ENCODE data around the gene SPATA6L. TPM values are rescaled to one million over a fixed set of nuclear protein-coding genes. Genes with fewer than 3 reads are reported as not detected.
A peak's percentile ranks its signal among the peaks of the same experiment; 100 is the strongest.

The SPATA6L gene
- total RNA-seq, 4 donors from 2014 or later: 0.91 to 3.0 (median 1.8) TPM

DNA sequence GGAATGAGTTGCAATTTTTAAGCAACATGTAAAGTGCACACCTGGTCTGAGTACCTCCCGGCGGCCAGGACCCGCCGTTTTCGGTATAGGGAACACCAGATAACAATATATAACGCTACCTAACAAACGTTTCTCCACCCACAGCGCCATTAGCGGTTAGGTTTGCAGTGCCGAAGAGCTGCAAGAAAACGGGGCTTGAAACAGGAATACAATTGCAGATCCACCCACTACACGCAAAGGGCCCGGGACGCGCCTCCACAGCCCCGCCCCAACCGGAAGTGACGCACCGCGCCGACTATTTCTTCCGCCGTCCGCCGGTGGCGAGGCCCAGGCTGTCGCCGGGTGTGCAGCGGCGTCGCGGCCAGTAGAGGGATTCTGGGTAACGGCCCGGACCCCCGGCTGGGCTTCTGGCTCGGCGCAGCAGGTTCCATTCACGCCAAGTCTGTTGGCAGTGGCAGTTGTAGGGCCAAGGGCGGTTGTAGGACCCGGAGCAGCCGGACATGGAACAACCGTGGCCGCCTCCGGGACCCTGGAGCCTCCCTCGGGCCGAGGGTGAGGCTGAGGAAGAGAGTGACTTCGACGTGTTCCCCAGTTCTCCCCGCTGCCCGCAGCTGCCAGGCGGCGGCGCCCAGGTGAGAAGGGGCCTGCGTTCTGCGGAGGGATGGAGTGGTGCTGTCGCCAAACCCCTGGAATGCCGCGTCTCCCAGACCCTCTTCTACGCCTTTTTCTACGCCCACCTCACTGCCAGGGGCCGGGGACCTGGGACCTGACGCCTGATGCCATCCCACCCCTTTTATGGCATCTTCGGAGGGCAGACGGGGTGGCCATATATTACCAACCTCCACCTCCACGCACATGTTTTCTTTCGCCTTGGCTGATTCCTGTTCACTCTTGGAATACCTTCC lies 13.2 kb upstream of the SPATA6L start, which contains the start of gene CDC37L1:
TSS of gene CDC37L1 (plus strand) at position 302 of the 905 bp plus-strand sequence. CDS start at position 501, 199 bp downstream.
- Histone ChIP-seq H3K27ac (peak within 1 kb of the TSS; percentile 95 to 99 (median 98)), H3K9me3 (no peaks in the 10 kb centered on the region), H3K4me3 (peak within 1 kb of the TSS; percentile 71 to 93 (median 88)), H3K27me3 (no peaks in the 10 kb centered on the region), H3K4me1 (peaks cover 0 to 59% (median 14%) of the 10 kb centered on the region in 3 donors), H3K36me3 (no peaks in the 10 kb centered on the region)
- intact Hi-C loops (cut with DNase I): no loop called here
- TF ChIP-seq POLR2A (IDR thresholded peaks at IDR 0.05): peak in 3 of 4 donors; percentile 87 to 99 (median 96)
- TF ChIP-seq, protein P1, sequence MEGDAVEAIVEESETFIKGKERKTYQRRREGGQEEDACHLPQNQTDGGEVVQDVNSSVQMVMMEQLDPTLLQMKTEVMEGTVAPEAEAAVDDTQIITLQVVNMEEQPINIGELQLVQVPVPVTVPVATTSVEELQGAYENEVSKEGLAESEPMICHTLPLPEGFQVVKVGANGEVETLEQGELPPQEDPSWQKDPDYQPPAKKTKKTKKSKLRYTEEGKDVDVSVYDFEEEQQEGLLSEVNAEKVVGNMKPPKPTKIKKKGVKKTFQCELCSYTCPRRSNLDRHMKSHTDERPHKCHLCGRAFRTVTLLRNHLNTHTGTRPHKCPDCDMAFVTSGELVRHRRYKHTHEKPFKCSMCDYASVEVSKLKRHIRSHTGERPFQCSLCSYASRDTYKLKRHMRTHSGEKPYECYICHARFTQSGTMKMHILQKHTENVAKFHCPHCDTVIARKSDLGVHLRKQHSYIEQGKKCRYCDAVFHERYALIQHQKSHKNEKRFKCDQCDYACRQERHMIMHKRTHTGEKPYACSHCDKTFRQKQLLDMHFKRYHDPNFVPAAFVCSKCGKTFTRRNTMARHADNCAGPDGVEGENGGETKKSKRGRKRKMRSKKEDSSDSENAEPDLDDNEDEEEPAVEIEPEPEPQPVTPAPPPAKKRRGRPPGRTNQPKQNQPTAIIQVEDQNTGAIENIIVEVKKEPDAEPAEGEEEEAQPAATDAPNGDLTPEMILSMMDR (IDR thresholded peaks at IDR 0.05): peak; percentile 56 to 92 (median 82)
- WGBS, 2 donors: 1% methylated on average over 26 to 32 of the region's 66 CpGs
- DNase-seq: peak; percentile 86

DNA sequence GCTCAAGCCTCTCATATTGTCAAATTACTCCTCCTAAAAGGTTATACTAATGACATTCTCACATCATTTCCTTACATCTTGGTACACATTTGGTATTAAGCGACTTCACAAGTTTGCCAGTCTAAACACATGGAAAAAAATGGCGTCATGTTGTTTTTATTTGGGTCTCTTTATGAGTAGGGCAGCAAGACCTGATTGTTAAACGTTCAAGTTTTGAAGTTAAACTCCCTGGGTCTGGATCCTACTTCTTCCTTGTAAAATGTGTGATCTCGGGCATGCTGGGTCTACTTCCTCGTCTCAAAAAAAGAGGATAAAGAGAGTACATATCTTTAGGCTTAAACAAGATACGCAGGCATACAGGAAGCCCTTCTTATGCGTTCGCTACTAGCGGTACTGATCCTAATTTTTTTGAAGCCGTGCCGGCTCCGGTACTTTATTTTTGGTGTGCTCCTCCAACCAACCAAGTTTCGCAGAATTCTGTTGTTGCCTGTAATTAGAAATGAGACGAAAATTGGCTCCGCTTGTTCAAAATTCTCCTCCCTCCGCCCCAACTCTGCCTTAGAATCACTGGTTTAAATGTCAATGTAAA lies 12.5 kb upstream of the SPATA6L start:
- H3K27ac ChIP-seq: peak overlapping the region; percentile 95 to 99 (median 98)
- WGBS, 2 donors: 0 to 1% methylated on average over 16 of the region's 16 CpGs
- intact Hi-C loops (cut with DNase I): no loop called here
- H3K27me3 ChIP-seq: no peaks in the 10 kb centered on the region
- H3K4me3 ChIP-seq: peak overlapping the region; percentile 71 to 93 (median 88)
- peaks cover 0 to 54% (median 12%) of the 10 kb centered on the region in 3 donors for H3K4me1 ChIP-seq
- DNase-seq: no peak
- TF ChIP-seq POLR2A (IDR thresholded peaks at IDR 0.05): no peak
- TF ChIP-seq, protein P1 (IDR thresholded peaks at IDR 0.05): no peak
- H3K36me3 ChIP-seq: no peaks in the 10 kb centered on the region
- no peaks in the 10 kb centered on the region for H3K9me3 ChIP-seq

DNA sequence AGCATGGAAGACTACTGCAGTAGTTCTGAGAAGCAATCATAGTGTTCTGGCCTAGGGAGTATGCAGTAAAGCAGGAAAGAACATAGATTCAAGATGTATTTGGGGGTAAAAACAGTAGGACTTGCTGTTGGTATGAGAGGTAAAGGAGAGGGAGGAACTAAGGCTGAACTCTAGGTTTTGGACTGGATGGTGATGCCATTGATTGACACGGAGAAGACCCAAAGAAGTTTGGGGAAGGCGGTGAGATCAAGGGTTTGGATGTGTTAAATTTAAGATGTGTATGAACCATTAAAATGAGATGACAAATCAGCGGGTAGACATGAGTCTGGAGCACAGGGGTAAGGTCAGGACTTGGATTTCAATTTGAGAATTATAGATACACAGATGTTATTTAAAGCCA lies 11.1 kb upstream of the SPATA6L start:
- Histone ChIP-seq H3K9me3 (no peaks in the 10 kb centered on the region), H3K36me3 (no peaks in the 10 kb centered on the region), H3K4me3 (no peak overlapping the region), H3K4me1 (peaks cover 0 to 43% (median 11%) of the 10 kb centered on the region in 3 donors), H3K27me3 (no peaks in the 10 kb centered on the region), H3K27ac (peak overlapping the region in 2 of 4 donors; percentile 37 to 95)
- 82 to 89% methylated on average over 3 of the region's 3 CpGs for WGBS, 2 donors
- intact Hi-C loops (cut with DNase I): no loop called here
- DNase-seq: no peak
- TF ChIP-seq, protein P1 (IDR thresholded peaks at IDR 0.05): no peak
- no peak for TF ChIP-seq POLR2A (IDR thresholded peaks at IDR 0.05)

DNA sequence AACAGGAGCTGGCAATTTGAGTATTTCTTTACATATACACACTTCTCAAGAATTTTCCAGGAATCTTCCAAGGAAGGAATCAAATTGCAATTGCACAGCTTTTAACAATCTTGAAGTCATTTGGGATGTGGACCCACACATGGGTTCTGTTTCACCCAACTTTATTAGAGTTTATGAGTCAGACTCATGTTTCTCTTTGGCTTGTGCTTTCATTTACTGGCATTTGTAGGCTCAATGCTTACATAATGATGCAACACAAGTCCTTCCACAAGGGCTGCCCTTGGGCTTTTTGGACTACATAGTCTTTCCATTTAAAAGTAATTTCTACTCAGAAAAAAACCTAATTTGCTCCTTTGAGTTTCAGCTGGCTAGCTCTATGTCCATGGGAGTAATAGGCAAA lies 8.5 kb upstream of the SPATA6L start:
- H3K36me3 ChIP-seq: no peaks in the 10 kb centered on the region
- no peak overlapping the region for H3K4me3 ChIP-seq
- no peak for DNase-seq
- H3K4me1 ChIP-seq: peaks cover 0 to 23% (median 4%) of the 10 kb centered on the region in 3 donors
- peak overlapping the region in 1 of 4 donors; percentile 6 for H3K27ac ChIP-seq
- intact Hi-C loops (cut with DNase I): no loop called here
- TF ChIP-seq, protein P1 (IDR thresholded peaks at IDR 0.05): no peak
- no peak for TF ChIP-seq POLR2A (IDR thresholded peaks at IDR 0.05)
- H3K27me3 ChIP-seq: no peaks in the 10 kb centered on the region
- no peaks in the 10 kb centered on the region for H3K9me3 ChIP-seq

DNA sequence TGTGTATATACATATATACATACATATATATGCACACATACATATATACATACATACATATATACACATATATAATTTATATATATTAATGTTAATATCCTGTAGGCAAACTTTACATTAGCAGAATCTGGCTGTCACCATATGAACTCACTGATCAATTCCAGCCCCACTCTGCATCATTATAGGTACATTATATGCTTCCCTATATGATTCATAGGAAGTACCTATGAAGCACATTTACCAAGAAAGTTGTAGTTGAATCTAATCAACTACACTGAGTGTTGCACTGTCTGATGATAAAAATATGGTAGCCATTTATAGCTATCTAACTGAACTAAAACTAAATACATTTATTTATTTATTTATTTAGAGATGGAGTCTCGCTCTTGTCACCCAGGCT lies 5.5 kb upstream of the SPATA6L start:
- no peak for DNase-seq
- TF ChIP-seq, protein P1 (IDR thresholded peaks at IDR 0.05): no peak
- no peak for TF ChIP-seq POLR2A (IDR thresholded peaks at IDR 0.05)
- H3K27ac ChIP-seq: no peak overlapping the region
- 88 to 100% methylated on average over 1 of the region's 1 CpG for WGBS, 2 donors
- H3K27me3 ChIP-seq: no peaks in the 10 kb centered on the region
- H3K4me3 ChIP-seq: no peak overlapping the region
- intact Hi-C loops (cut with DNase I): no loop called here
- H3K4me1 ChIP-seq: peaks cover 0 to 15% (median 0%) of the 10 kb centered on the region in 3 donors
- H3K9me3 ChIP-seq: no peaks in the 10 kb centered on the region
- H3K36me3 ChIP-seq: no peaks in the 10 kb centered on the region

Measured in esophagus squamous epithelium (tissue), 5 donors.